ENCODE results near the gene STX2.
"Not testable (repeated sequence)": the region's sequence is repeated elsewhere in the genome, so short reads cannot be mapped to it uniquely, and the experiment has no call there.

The STX2 gene

GRCh38 chr12:130764475-130765185 is 74.4 kb downstream of the STX2 start:
- DNase-seq (ENCODE audit: low read depth), result no peak

GRCh38 chr12:130764073-130764472 is 75.0 kb downstream of the STX2 start:
- DNase-seq (ENCODE audit: low read depth), result no peak

- DNase-seq (ENCODE audit: low read depth), result no peak
Observed at GRCh38 chr12:130762319-130762675, 76.8 kb downstream of the STX2 start.

- DNase-seq (ENCODE audit: low read depth), result peak; percentile 26
Observed at GRCh38 chr12:130761537-130762318, 77.3 kb downstream of the STX2 start.

GRCh38 chr12:130754234-130754901 is 84.7 kb downstream of the STX2 start:
- no peak for DNase-seq (ENCODE audit: low read depth)

- DNase-seq (ENCODE audit: low read depth), result no peak
Observed at GRCh38 chr12:130752692-130753230, 86.3 kb downstream of the STX2 start.

GRCh38 chr12:130752037-130752436 is 87.0 kb downstream of the STX2 start:
- DNase-seq (ENCODE audit: low read depth), result not testable (repeated sequence)

GRCh38 chr12:130748786-130749185 is 90.3 kb downstream of the STX2 start:
- DNase-seq (ENCODE audit: low read depth), result no peak

- peak; percentile 50 for DNase-seq (ENCODE audit: low read depth)
Observed at GRCh38 chr12:130747867-130748740, 90.9 kb downstream of the STX2 start.

- no peak for DNase-seq (ENCODE audit: low read depth)
Observed at GRCh38 chr12:130746546-130746945, 92.5 kb downstream of the STX2 start.

- DNase-seq (ENCODE audit: low read depth), result no peak
Observed at GRCh38 chr12:130745921-130746320, 93.1 kb downstream of the STX2 start.

- no peak for DNase-seq (ENCODE audit: low read depth)
Observed at GRCh38 chr12:130744274-130744673, 94.8 kb downstream of the STX2 start.

GRCh38 chr12:130743606-130744005 is 95.4 kb downstream of the STX2 start:
- DNase-seq (ENCODE audit: low read depth), result no peak

- no peak for DNase-seq (ENCODE audit: low read depth)
Observed at GRCh38 chr12:130743176-130743575, 95.9 kb downstream of the STX2 start.

- no peak for DNase-seq (ENCODE audit: low read depth)
Observed at GRCh38 chr12:130742716-130743115, 96.3 kb downstream of the STX2 start.

GRCh38 chr12:130742112-130742511 is 96.9 kb downstream of the STX2 start:
- DNase-seq (ENCODE audit: low read depth), result no peak
